Measurements from ENCODE around the gene SUPT3H. TPM values are rescaled to one million over a fixed set of nuclear protein-coding genes. Genes with fewer than 3 reads are reported as not detected.
A peak's percentile ranks its signal among the peaks of the same experiment; 100 is the strongest.

The SUPT3H gene
- total and polyA plus RNA-seq, 2 of the 13 experiments (the other 11 are each of a cell fraction or from before 2014, with no cell fraction given) = 11.9 to 36.1 TPM

GRCh38 chr6:45132658-45133294 is 245.0 kb downstream of the SUPT3H start (continued):
- TF ChIP-seq SKI (IDR thresholded peaks at IDR 0.05; ENCODE audit: partially characterized antibody) (peak; percentile 22), GPN1 (CRISPR knock-in tag; IDR thresholded peaks at IDR 0.05; ENCODE audit: borderline replicate concordance) (no peak), BCL6 (CRISPR knock-in tag; IDR thresholded peaks at IDR 0.05) (peak; percentile 91), U2AF1 (optimal IDR thresholded peaks at IDR 0.05; ENCODE audit: low read depth, low read length) (no peak), HNF4G (IDR thresholded peaks at IDR 0.05; ENCODE audit: borderline replicate concordance, low read depth, low read length) (0 out of 2 replicates have a peak, but pooled peaks have one; percentile 12), HNF4G (CRISPR knock-in tag; IDR thresholded peaks at IDR 0.05; ENCODE audit: borderline replicate concordance, low read depth) (no peak), ZNF253 (CRISPR knock-in tag; IDR thresholded peaks at IDR 0.05; ENCODE audit: borderline replicate concordance) (no peak), SOX5 (CRISPR knock-in tag; IDR thresholded peaks at IDR 0.05; ENCODE audit: borderline replicate concordance) (peak; percentile 25; the same call in 1 of the 2 replicates), RXRA (CRISPR knock-in tag; IDR thresholded peaks at IDR 0.05) (no peak), FOXA3 (CRISPR knock-in tag; IDR thresholded peaks at IDR 0.05) (peak; percentile 46), NFIC (IDR thresholded peaks at IDR 0.05; ENCODE audit: low read length) (peak; percentile 38; the same call in 1 of the 2 replicates), DNMT1 (CRISPR knock-in tag; IDR thresholded peaks at IDR 0.05) (no peak), CEBPG (CRISPR knock-in tag; IDR thresholded peaks at IDR 0.05) (peak; percentile 61), ZNF878 (CRISPR knock-in tag; IDR thresholded peaks at IDR 0.05) (no peak), TEAD2 (CRISPR knock-in tag; IDR thresholded peaks at IDR 0.05) (no peak), MTERF4 (CRISPR knock-in tag; IDR thresholded peaks at IDR 0.05) (no peak)
- TF ChIP-seq, protein P1, sequence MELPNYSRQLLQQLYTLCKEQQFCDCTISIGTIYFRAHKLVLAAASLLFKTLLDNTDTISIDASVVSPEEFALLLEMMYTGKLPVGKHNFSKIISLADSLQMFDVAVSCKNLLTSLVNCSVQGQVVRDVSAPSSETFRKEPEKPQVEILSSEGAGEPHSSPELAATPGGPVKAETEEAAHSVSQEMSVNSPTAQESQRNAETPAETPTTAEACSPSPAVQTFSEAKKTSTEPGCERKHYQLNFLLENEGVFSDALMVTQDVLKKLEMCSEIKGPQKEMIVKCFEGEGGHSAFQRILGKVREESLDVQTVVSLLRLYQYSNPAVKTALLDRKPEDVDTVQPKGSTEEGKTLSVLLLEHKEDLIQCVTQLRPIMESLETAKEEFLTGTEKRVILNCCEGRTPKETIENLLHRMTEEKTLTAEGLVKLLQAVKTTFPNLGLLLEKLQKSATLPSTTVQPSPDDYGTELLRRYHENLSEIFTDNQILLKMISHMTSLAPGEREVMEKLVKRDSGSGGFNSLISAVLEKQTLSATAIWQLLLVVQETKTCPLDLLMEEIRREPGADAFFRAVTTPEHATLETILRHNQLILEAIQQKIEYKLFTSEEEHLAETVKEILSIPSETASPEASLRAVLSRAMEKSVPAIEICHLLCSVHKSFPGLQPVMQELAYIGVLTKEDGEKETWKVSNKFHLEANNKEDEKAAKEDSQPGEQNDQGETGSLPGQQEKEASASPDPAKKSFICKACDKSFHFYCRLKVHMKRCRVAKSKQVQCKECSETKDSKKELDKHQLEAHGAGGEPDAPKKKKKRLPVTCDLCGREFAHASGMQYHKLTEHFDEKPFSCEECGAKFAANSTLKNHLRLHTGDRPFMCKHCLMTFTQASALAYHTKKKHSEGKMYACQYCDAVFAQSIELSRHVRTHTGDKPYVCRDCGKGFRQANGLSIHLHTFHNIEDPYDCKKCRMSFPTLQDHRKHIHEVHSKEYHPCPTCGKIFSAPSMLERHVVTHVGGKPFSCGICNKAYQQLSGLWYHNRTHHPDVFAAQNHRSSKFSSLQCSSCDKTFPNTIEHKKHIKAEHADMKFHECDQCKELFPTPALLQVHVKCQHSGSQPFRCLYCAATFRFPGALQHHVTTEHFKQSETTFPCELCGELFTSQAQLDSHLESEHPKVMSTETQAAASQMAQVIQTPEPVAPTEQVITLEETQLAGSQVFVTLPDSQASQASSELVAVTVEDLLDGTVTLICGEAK (IDR thresholded peaks at IDR 0.05) = no peak
- TF ChIP-seq, protein P1 (CRISPR knock-in tag; IDR thresholded peaks at IDR 0.05) = no peak
- TF ChIP-seq, protein P2, sequence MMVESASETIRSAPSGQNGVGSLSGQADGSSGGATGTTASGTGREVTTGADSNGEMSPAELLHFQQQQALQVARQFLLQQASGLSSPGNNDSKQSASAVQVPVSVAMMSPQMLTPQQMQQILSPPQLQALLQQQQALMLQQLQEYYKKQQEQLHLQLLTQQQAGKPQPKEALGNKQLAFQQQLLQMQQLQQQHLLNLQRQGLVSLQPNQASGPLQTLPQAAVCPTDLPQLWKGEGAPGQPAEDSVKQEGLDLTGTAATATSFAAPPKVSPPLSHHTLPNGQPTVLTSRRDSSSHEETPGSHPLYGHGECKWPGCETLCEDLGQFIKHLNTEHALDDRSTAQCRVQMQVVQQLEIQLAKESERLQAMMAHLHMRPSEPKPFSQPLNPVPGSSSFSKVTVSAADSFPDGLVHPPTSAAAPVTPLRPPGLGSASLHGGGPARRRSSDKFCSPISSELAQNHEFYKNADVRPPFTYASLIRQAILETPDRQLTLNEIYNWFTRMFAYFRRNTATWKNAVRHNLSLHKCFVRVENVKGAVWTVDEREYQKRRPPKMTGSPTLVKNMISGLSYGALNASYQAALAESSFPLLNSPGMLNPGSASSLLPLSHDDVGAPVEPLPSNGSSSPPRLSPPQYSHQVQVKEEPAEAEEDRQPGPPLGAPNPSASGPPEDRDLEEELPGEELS (CRISPR knock-in tag; IDR thresholded peaks at IDR 0.05) = 0 out of 2 replicates have a peak, but pooled peaks have one; percentile 13

Data from HepG2 (cell line).